ENCODE measurements around the gene BCKDHB. TPM values are rescaled to one million over a fixed set of nuclear protein-coding genes. Genes with fewer than 3 reads are reported as not detected.

The BCKDHB gene
- total and polyA plus RNA-seq, 2 donors (not counting 3 experiments of a cell fraction or from before 2014, with no cell fraction given) = 5.6 to 12.2 TPM

DNA sequence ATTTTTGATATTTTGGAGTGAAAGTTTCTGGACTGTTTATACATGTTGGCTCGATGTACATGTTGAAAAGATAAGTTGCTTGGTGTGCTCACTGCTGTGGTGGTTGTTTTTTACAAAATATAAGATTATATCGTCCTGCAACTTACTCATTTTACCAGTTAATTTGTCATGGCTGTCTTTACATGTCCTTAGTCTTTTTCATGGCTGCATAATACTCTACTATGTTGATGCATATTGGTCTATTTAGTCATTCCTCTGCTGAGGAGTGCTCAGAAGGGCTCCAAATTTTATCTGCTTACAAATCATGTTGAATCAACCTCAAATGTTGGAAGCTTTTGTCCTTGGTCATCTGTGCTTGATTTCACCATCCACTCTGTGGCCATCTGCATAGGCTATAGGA lies 164.6 kb downstream of the BCKDHB start:
- no peaks in the 10 kb centered on the region for H3K9me3 ChIP-seq (replicated peaks; ENCODE audit: control insufficient read depth, insufficient read depth, low read length)
- H3K27ac ChIP-seq (ENCODE audit: insufficient read depth, low read depth, low read length) = no peak overlapping the region
- FAIRE-seq (no peak), DNase-seq (ENCODE audit: low read depth, low spot score) (no peak)
- no peaks in the 10 kb centered on the region for H3K27me3 ChIP-seq (ENCODE audit: control insufficient read depth in 2 of 2, insufficient read depth in 2 of 2, low read length in 2 of 2)
- no peaks in the 10 kb centered on the region for H3K9me1 ChIP-seq (replicated peaks; ENCODE audit: control insufficient read depth, extremely low read depth, insufficient read depth, low read length)
- TF ChIP-seq EZH2 (IDR thresholded peaks at IDR 0.05; ENCODE audit: borderline replicate concordance, low read depth, low read length, severe bottlenecking) = no peak
- TF ChIP-seq, protein P1, sequence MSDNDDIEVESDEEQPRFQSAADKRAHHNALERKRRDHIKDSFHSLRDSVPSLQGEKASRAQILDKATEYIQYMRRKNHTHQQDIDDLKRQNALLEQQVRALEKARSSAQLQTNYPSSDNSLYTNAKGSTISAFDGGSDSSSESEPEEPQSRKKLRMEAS (IDR thresholded peaks at IDR 0.05; ENCODE audit: insufficient read depth, insufficient read length) = no peak
- no peak for TF ChIP-seq POLR2A (IDR thresholded peaks at IDR 0.05; ENCODE audit: low read depth, low read length)
- no peak for TF ChIP-seq CTCF (IDR thresholded peaks at IDR 0.05; ENCODE audit: extremely low read depth in 1 of 2, insufficient read depth in 1 of 2, low read depth in 1 of 2, low read length in 2 of 2)
- no peak for TF ChIP-seq GATA2 (IDR thresholded peaks at IDR 0.05; ENCODE audit: insufficient read depth, insufficient read length, low read depth, low read length)
- no peak for TF ChIP-seq JUN (IDR thresholded peaks at IDR 0.05; ENCODE audit: borderline replicate concordance, insufficient read depth, insufficient read length, low read depth)
- TF ChIP-seq POLR2AphosphoS5 (IDR thresholded peaks at IDR 0.05; ENCODE audit: insufficient read depth, low read depth, low read length) = no peak
- TF ChIP-seq MYC (IDR thresholded peaks at IDR 0.05; ENCODE audit: low read depth, low read length) = no peak
- no peak for TF ChIP-seq FOS (IDR thresholded peaks at IDR 0.05; ENCODE audit: borderline replicate concordance, insufficient read depth, low read length)
- H3K4me2 ChIP-seq (ENCODE audit: insufficient read depth, low read length) = no peak overlapping the region
- no peaks in the 10 kb centered on the region for H4K20me1 ChIP-seq (replicated peaks; ENCODE audit: control insufficient read depth, extremely low read depth, insufficient read depth, low read length)
- BruUV-seq (replicated peaks) = no TSS peak
- no peaks in the 10 kb centered on the region for H3K4me1 ChIP-seq (ENCODE audit: control insufficient read depth, extremely low read depth, insufficient read depth, low read length)
- H3K36me3 ChIP-seq (ENCODE audit: control insufficient read depth in 2 of 2, extremely low read depth in 1 of 2, insufficient read depth in 2 of 2, low read length in 2 of 2) = no peaks in the 10 kb centered on the region
- dilution Hi-C loops (cut with MboI; ENCODE audit: extremely low pct_ligation_motif_present, low sequenced_read_pairs) = no loop called here
- no peaks in the 10 kb centered on the region for H3K79me2 ChIP-seq (ENCODE audit: control insufficient read depth, insufficient read depth, low read length)
- H3K9ac ChIP-seq (replicated peaks; ENCODE audit: extremely low read depth, insufficient read depth, low read length) = no peak overlapping the region
- POLR2A ChIA-PET = no interaction called here
- CTCF ChIA-PET = no interaction called here
- no peak overlapping the region for H3K4me3 ChIP-seq (replicated peaks in 1 of 3; ENCODE audit: insufficient read depth in 1 of 3, low read depth in 1 of 3, low read length in 3 of 3)
- no peak overlapping the region for H2AFZ ChIP-seq (ENCODE audit: low read depth, low read length)
- intact Hi-C loops (cut with micrococcal nuclease) = no loop called here

All from endothelial cell of umbilical vein (primary cell).